Activated T-helper 1 cell treated with anti-CD3 and anti-CD28 coated beads, Interleukin-12 subunit alpha, Interleukin-12 subunit beta, Interleukin-2, Interleukin-4 antibody, amounts not matched to agents 30 ng/mL and 10 ng/mL and 1 ng/mL, durations not matched to agents 14 hours and 24 hours and 36 hours (primary cell): ENCODE data around the gene ATAD1. TPM values are rescaled to one million over a fixed set of nuclear protein-coding genes. Genes with fewer than 3 reads are reported as not detected.
"Not testable (repeated sequence)": the region's sequence is repeated elsewhere in the genome, so short reads cannot be mapped to it uniquely, and the experiment has no call there.

ENCODE experiments used
- DNase-seq: peaks from one replicate; pipeline ENCODE4 v3.0.0; 2021; ENCODE audit warnings: low spot score
- H3K27ac Mint-ChIP-seq: one replicate; pipeline ENCODE4 v1.8.0; 2021; ENCODE audit warnings: mild to moderate bottlenecking, mixed read lengths
- H3K27me3 Mint-ChIP-seq: one replicate; pipeline ENCODE4 v1.8.0; 2022; ENCODE audit warnings: mild to moderate bottlenecking, moderate library complexity, mixed read lengths; ENCODE audit not compliant: insufficient read depth
- H3K36me3 Mint-ChIP-seq: one replicate; pipeline ENCODE4 v1.8.0; 2021; ENCODE audit warnings: low read depth, mixed read lengths
- H3K4me1 Mint-ChIP-seq: one replicate; pipeline ENCODE4 v1.8.0; 2021; ENCODE audit warnings: low read depth, mixed read lengths
- H3K4me3 Mint-ChIP-seq: one replicate; pipeline ENCODE4 v1.8.0; 2021; ENCODE audit warnings: mild to moderate bottlenecking, moderate library complexity, mixed read lengths
- H3K9me3 Mint-ChIP-seq: one replicate; pipeline ENCODE4 v1.8.0; 2021; ENCODE audit warnings: mixed read lengths
- intact Hi-C: fragments of 100-400 bp; cut with micrococcal nuclease; formaldehyde crosslinking; loops from one replicate; pipeline ENCODE4 v1.15.1; 2024
- total RNA-seq: library from RNA; stranded (reverse); gene quantifications from 2 replicates; pipeline ENCODE4 v1.2.3, GENCODE V29; 2022

The ATAD1 gene
- total RNA-seq, 1 donor from 2014 or later, result 50.1 TPM

GRCh38 chr10:87842776-87843497 lies 24.9 kb upstream of the ATAD1 start:
- H3K4me3 Mint-ChIP-seq, result no peak overlapping the region
- peak overlapping the region; percentile 68 for H3K27ac Mint-ChIP-seq
- no peak for DNase-seq
- H3K9me3 Mint-ChIP-seq, result no peaks in the 10 kb centered on the region
- intact Hi-C loops, result no loop called here
- no peaks in the 10 kb centered on the region for H3K27me3 Mint-ChIP-seq
- H3K4me1 Mint-ChIP-seq, result peaks cover 12% of the 10 kb centered on the region
- H3K36me3 Mint-ChIP-seq, result no peaks in the 10 kb centered on the region

GRCh38 chr10:87842220-87842641 lies 24.2 kb upstream of the ATAD1 start:
- Mint-ChIP-seq H3K27ac (no peak overlapping the region), H3K36me3 (no peaks in the 10 kb centered on the region), H3K4me1 (peaks cover 12% of the 10 kb centered on the region), H3K4me3 (no peak overlapping the region), H3K27me3 (peaks cover 2% of the 10 kb centered on the region), H3K9me3 (no peaks in the 10 kb centered on the region)
- intact Hi-C loops, result no loop called here
- no peak for DNase-seq

- Mint-ChIP-seq H3K27ac (no peak overlapping the region), H3K36me3 (peaks cover 2% of the 10 kb centered on the region), H3K9me3 (no peaks in the 10 kb centered on the region), H3K27me3 (peaks cover 6% of the 10 kb centered on the region), H3K4me3 (no peak overlapping the region), H3K4me1 (peaks cover 12% of the 10 kb centered on the region)
- no peak for DNase-seq
- intact Hi-C loops, result no loop called here
Measured at GRCh38 chr10:87841186-87841585, 23.2 kb upstream of the ATAD1 start.

GRCh38 chr10:87838650-87839049 lies 20.6 kb upstream of the ATAD1 start:
- Mint-ChIP-seq H3K4me3 (no peak overlapping the region), H3K36me3 (peaks cover 2% of the 10 kb centered on the region), H3K4me1 (peaks cover 12% of the 10 kb centered on the region), H3K27ac (no peak overlapping the region), H3K9me3 (no peaks in the 10 kb centered on the region), H3K27me3 (peaks cover 9% of the 10 kb centered on the region)
- DNase-seq, result no peak
- intact Hi-C loops, result no loop called here

- H3K4me3 Mint-ChIP-seq, result no peak overlapping the region
- intact Hi-C loops, result no loop called here
- peaks cover 9% of the 10 kb centered on the region for H3K27me3 Mint-ChIP-seq
- no peaks in the 10 kb centered on the region for H3K9me3 Mint-ChIP-seq
- H3K4me1 Mint-ChIP-seq, result peaks cover 5% of the 10 kb centered on the region
- peaks cover 2% of the 10 kb centered on the region for H3K36me3 Mint-ChIP-seq
- no peak for DNase-seq
- H3K27ac Mint-ChIP-seq, result no peak overlapping the region
Measured at GRCh38 chr10:87837445-87837844, 19.4 kb upstream of the ATAD1 start.

GRCh38 chr10:87836098-87836497 lies 18.1 kb upstream of the ATAD1 start:
- no peaks in the 10 kb centered on the region for H3K4me1 Mint-ChIP-seq
- intact Hi-C loops, result no loop called here
- no peak for DNase-seq
- no peak overlapping the region for H3K4me3 Mint-ChIP-seq
- no peak overlapping the region for H3K27ac Mint-ChIP-seq
- H3K27me3 Mint-ChIP-seq, result peaks cover 9% of the 10 kb centered on the region
- peaks cover 2% of the 10 kb centered on the region for H3K36me3 Mint-ChIP-seq
- H3K9me3 Mint-ChIP-seq, result no peaks in the 10 kb centered on the region

- Mint-ChIP-seq H3K27ac (no peak overlapping the region), H3K4me1 (peaks cover 18% of the 10 kb centered on the region), H3K4me3 (no peak overlapping the region), H3K9me3 (no peaks in the 10 kb centered on the region), H3K36me3 (no peaks in the 10 kb centered on the region), H3K27me3 (peaks cover 4% of the 10 kb centered on the region)
- intact Hi-C loops, result no loop called here
- no peak for DNase-seq
Measured at GRCh38 chr10:87829986-87830729, 12.1 kb upstream of the ATAD1 start.

- H3K36me3 Mint-ChIP-seq, H3K4me3 Mint-ChIP-seq, DNase-seq, intact Hi-C loops, H3K9me3 Mint-ChIP-seq, H3K27me3 Mint-ChIP-seq, H3K27ac Mint-ChIP-seq: not testable (repeated sequence)
- peaks cover 18% of the 10 kb centered on the region for H3K4me1 Mint-ChIP-seq
Measured at GRCh38 chr10:87829051-87829450, 11.0 kb upstream of the ATAD1 start.

- Mint-ChIP-seq H3K4me1 (peaks cover 18% of the 10 kb centered on the region), H3K4me3 (no peak overlapping the region), H3K36me3 (no peaks in the 10 kb centered on the region), H3K27ac (no peak overlapping the region), H3K9me3 (no peaks in the 10 kb centered on the region), H3K27me3 (no peaks in the 10 kb centered on the region)
- intact Hi-C loops, result no loop called here
- DNase-seq, result no peak
Measured at GRCh38 chr10:87827681-87828080, 9.7 kb upstream of the ATAD1 start.

GRCh38 chr10:87826653-87827052 lies 8.6 kb upstream of the ATAD1 start:
- no peaks in the 10 kb centered on the region for H3K36me3 Mint-ChIP-seq
- no peaks in the 10 kb centered on the region for H3K9me3 Mint-ChIP-seq
- intact Hi-C loops, result no loop called here
- no peak overlapping the region for H3K27ac Mint-ChIP-seq
- peaks cover 4% of the 10 kb centered on the region for H3K27me3 Mint-ChIP-seq
- DNase-seq, result no peak
- H3K4me3 Mint-ChIP-seq, result no peak overlapping the region
- peaks cover 18% of the 10 kb centered on the region for H3K4me1 Mint-ChIP-seq

- peaks cover 39% of the 10 kb centered on the region for H3K4me1 Mint-ChIP-seq
- no peaks in the 10 kb centered on the region for H3K9me3 Mint-ChIP-seq
- peak overlapping the region; percentile 43 for H3K4me3 Mint-ChIP-seq
- no peak overlapping the region for H3K27ac Mint-ChIP-seq
- H3K27me3 Mint-ChIP-seq, result peaks cover 4% of the 10 kb centered on the region
- intact Hi-C loops, result no loop called here
- peaks cover 10% of the 10 kb centered on the region for H3K36me3 Mint-ChIP-seq
- no peak for DNase-seq
Measured at GRCh38 chr10:87819289-87819585, 1.2 kb upstream of the ATAD1 start.

GRCh38 chr10:87818505-87819288 lies 671 bp upstream of the ATAD1 start:
- peaks cover 10% of the 10 kb centered on the region for H3K36me3 Mint-ChIP-seq
- H3K27ac Mint-ChIP-seq, result peak overlapping the region; percentile 98
- H3K4me3 Mint-ChIP-seq, result peak overlapping the region; percentile 93
- no peaks in the 10 kb centered on the region for H3K9me3 Mint-ChIP-seq
- intact Hi-C loops, result loop anchor here (1.0 kb wide), 3 partner anchors 44 to 735 kb away; partner anchors contain the start of gene MINPP1
- peaks cover 4% of the 10 kb centered on the region for H3K27me3 Mint-ChIP-seq
- peak; percentile 50 for DNase-seq
- peaks cover 40% of the 10 kb centered on the region for H3K4me1 Mint-ChIP-seq
